OCI-LY7 (cell line): ENCODE data around the gene C16orf74. TPM values are rescaled to one million over a fixed set of nuclear protein-coding genes. Genes with fewer than 3 reads are reported as not detected.

Experiments used
- BruUV-seq: library from RNA; stranded (reverse); fragments of 400-500 nt; replicated peaks from 2 replicates; lab custom pipeline; 2021; lab: Mats Ljungman, UMichigan
- CTCF ChIA-PET: fragments of 300-600 bp; sonication (Branson Sonifier 250); formaldehyde crosslinking; loops from one replicate; lab custom pipeline; 2022; ENCODE audit warnings: antibody characterized with exemption; ENCODE audit not compliant: unreplicated experiment; lab: Charles Lee
- POLR2A ChIA-PET: fragments of 300-600 bp; sonication (Branson Sonifier 250); formaldehyde crosslinking; loops from one replicate; lab custom pipeline; 2022; ENCODE audit warnings: antibody characterized with exemption; lab: Charles Lee
- DNase-seq: peaks from one replicate; pipeline ENCODE4 v3.0.0-alpha.2; 2015; ENCODE audit warnings: low spot score
- H2AFZ ChIP-seq: fragments of 200-600 bp; sonication (generic), shearing (Covaris generic); 2 replicates; pipeline ENCODE4 v1.6.1; 2014; ENCODE audit warnings: mild to moderate bottlenecking, antibody characterized with exemption, low read length, moderate library complexity
- H3K27ac ChIP-seq: fragments of 200-600 bp; sonication (generic); 2 replicates; pipeline ENCODE4 v1.5.1; 2014; ENCODE audit warnings: mixed run types, low read depth, mild to moderate bottlenecking, moderate library complexity, low read length, inconsistent platforms; ENCODE audit not compliant: poor library complexity, severe bottlenecking
- H3K36me3 ChIP-seq: fragments of 200-600 bp; sonication (generic); 2 replicates; pipeline ENCODE4 v1.6.1; 2014; ENCODE audit warnings: mild to moderate bottlenecking, antibody characterized with exemption, low read length, moderate library complexity, mixed read lengths; ENCODE audit not compliant: insufficient read depth
- H3K4me1 ChIP-seq: fragments of 200-600 bp; sonication (generic); 2 replicates; pipeline ENCODE4 v1.5.1; 2014; ENCODE audit warnings: mild to moderate bottlenecking, low read length; ENCODE audit not compliant: insufficient read depth, poor library complexity, severe bottlenecking
- H3K4me2 ChIP-seq: fragments of 200-600 bp; sonication (generic); 2 replicates; pipeline ENCODE4 v1.6.1; 2014; ENCODE audit warnings: mild to moderate bottlenecking, low read length
- H3K4me3 ChIP-seq: fragments of 200-600 bp; sonication (generic); 2 replicates; pipeline ENCODE4 v1.5.1; 2014; ENCODE audit warnings: mild to moderate bottlenecking, low read depth, low read length; ENCODE audit not compliant: poor library complexity, severe bottlenecking
- H3K79me2 ChIP-seq: fragments of 200-600 bp; sonication (generic); 2 replicates; pipeline ENCODE4 v1.6.1; 2016; ENCODE audit warnings: low read depth, mild to moderate bottlenecking, low read length, moderate library complexity, mixed read lengths; ENCODE audit not compliant: insufficient read depth
- H3K9me2 ChIP-seq: fragments of 200-600 bp; sonication (generic); 2 replicates; pipeline ENCODE4 v1.6.1; 2016; ENCODE audit warnings: mild to moderate bottlenecking, low read length, mixed read lengths; ENCODE audit not compliant: insufficient read depth
- H3K9me3 ChIP-seq: fragments of 200-600 bp; sonication (generic); 2 replicates; pipeline ENCODE4 v1.6.1; 2014; ENCODE audit warnings: mild to moderate bottlenecking, mixed run types, low read length, mixed read lengths
- H4K20me1 ChIP-seq: fragments of 200-600 bp; sonication (generic); 2 replicates; pipeline ENCODE4 v1.6.1; 2014; ENCODE audit warnings: mild to moderate bottlenecking, antibody characterized with exemption, low read length, moderate library complexity, mixed read lengths; ENCODE audit not compliant: insufficient read depth
- CTCF ChIP-seq: fragments of 200-600 bp; sonication (generic); conservative IDR thresholded peaks from 2 replicates; pipeline ENCODE4 v1.5.1; 2014; ENCODE audit warnings: mild to moderate bottlenecking, antibody characterized with exemption, low read length, moderate library complexity, mixed read lengths
- EZH2phosphoT487 ChIP-seq: fragments of 200-600 bp; sonication (generic); IDR thresholded peaks from 2 replicates; pipeline ENCODE4 v1.6.1; 2018; ENCODE audit warnings: low read depth, borderline replicate concordance, mild to moderate bottlenecking, mixed run types, antibody characterized with exemption, low read length, moderate library complexity, mixed read lengths
- intact Hi-C: fragments of 100-400 bp; cut with micrococcal nuclease; formaldehyde crosslinking; loops from one replicate; pipeline ENCODE4 v1.10.0; 2022; ENCODE audit not compliant: unreplicated experiment
- total RNA-seq, 2 experiments: library from RNA; depleted of rRNA in 1 of 2; stranded (reverse); fragments of >200 nt in 1 of 2; shearing (Covaris generic) in 1 of 2; gene quantifications; 2 replicates each; pipeline ENCODE4 v1.2.3, GENCODE V29; 2014 to 2022

The C16orf74 gene
- total RNA-seq, 2 experiments from 2014 or later = 6.8 to 9.7 TPM

DNA sequence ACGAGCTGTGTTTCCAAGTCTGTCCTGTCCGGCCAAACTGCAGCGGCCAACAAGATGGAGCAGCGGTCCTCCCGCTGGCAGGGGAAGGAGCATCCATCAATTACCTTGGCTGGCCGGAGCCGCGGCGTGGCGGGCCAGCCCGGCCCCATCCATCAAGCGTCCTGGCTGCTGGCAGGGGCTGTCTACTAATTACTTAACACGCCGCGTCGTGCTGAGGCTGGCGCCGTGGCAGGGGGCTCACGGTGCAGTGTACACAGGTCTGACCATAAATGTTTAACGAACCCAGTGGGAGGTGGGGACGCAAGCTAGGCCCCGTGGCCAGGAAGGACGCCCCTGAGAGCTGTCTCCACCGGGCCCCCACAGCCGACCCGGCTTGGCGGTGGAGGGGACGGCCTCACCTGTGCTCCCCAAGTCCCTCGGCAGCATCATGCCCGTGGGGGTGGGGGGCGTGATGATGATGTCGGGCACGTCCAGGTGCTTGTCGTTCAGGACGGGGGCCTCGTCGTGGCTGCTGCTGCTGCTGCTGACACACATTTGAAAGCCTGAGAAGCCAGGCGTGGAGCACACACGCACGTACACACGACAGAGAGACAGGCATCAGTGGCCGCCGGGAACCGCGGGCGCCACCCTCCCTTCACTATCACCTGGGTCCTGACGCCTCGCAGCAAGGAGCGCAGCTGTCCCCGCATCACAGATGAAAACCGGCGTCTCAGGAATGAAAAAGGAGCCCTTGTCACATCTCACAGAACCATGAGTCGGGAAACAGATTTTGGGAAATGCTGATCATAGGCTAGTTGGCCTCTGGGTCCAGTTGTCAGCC lies 40.9 kb downstream of the C16orf74 start:
- CTCF ChIA-PET = no interaction called here
- POLR2A ChIA-PET = no interaction called here
- BruUV-seq = no TSS peak
- Histone ChIP-seq H3K79me2 (no peaks in the 10 kb centered on the region), H3K9me2 (no peaks in the 10 kb centered on the region), H3K4me2 (no peak overlapping the region), H2AFZ (no peak overlapping the region), H3K4me1 (no peaks in the 10 kb centered on the region), H3K36me3 (no peaks in the 10 kb centered on the region), H4K20me1 (no peaks in the 10 kb centered on the region), H3K4me3 (no peak overlapping the region), H3K9me3 (peaks cover 10% of the 10 kb centered on the region), H3K27ac (no peak overlapping the region)
- intact Hi-C loops = no loop called here
- TF ChIP-seq EZH2phosphoT487 (no peak), CTCF (no peak)
- no peak for DNase-seq

DNA sequence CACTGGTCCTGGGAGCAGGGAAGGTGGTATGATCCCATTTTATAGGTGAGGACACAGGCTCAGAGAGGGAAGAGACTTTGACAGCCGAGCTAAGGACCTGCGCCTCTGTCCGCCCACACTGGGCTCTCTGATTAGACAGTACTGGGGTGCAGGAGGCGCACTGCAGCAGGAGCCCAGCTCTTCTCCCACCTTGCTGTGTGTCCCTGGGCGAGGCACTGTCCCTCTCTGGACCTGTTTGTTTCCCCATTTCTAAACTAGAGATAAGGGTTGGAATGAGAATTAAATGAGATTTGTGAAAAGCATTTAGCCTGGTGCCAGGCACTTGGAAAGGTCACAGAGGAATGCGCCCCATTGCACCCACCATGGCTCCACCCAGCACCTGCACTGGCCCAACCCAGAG lies 42.6 kb downstream of the C16orf74 start:
- H3K9me2 ChIP-seq = no peaks in the 10 kb centered on the region
- H3K4me1 ChIP-seq = no peaks in the 10 kb centered on the region
- H3K79me2 ChIP-seq = no peaks in the 10 kb centered on the region
- POLR2A ChIA-PET = interaction anchor here (0.8 kb wide), 1 partner anchor 53 kb away, joined by 3 read pairs; no protein-coding TSS in a partner anchor
- peaks cover 10% of the 10 kb centered on the region for H3K9me3 ChIP-seq
- CTCF ChIA-PET = no interaction called here
- no peak overlapping the region for H3K27ac ChIP-seq
- DNase-seq = no peak
- no peak overlapping the region for H3K4me2 ChIP-seq
- intact Hi-C loops = no loop called here
- H2AFZ ChIP-seq = no peak overlapping the region
- H3K4me3 ChIP-seq = no peak overlapping the region
- H3K36me3 ChIP-seq = no peaks in the 10 kb centered on the region
- TF ChIP-seq EZH2phosphoT487 = no peak
- no peak for TF ChIP-seq CTCF
- BruUV-seq = no TSS peak
- no peaks in the 10 kb centered on the region for H4K20me1 ChIP-seq

DNA sequence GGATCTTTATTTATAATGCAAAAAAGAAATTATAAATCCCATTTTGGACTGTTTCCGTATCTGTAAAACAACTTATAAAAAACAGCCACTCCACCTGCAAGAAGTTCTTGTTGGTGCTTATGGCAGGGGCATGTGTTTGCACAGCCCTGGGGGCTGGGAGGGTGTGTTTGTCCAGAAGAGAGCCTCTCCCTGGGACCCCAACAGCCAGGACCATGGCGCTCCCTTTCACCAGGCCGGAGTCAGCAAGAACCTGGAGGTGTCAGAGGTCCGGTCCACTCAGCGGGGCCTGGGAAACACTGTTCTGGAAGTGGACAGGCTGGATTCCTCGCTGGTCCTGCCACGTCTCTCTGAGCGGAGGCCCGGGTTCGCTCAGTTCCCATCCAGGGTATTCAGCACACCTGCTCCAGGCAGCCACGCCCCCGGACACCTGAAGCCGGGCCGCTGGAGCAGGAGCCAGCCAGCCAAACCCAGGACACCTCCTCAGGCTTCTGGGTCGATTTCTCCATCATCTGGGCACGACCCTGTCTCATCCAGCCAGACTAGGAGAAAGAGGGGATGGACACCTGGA lies 43.3 kb downstream of the C16orf74 start:
- TF ChIP-seq EZH2phosphoT487 (no peak), CTCF (no peak)
- no peaks in the 10 kb centered on the region for H3K9me2 ChIP-seq
- peaks cover 10% of the 10 kb centered on the region for H3K9me3 ChIP-seq
- H4K20me1 ChIP-seq = no peaks in the 10 kb centered on the region
- no TSS peak for BruUV-seq
- CTCF ChIA-PET = no interaction called here
- no peak overlapping the region for H2AFZ ChIP-seq
- no peaks in the 10 kb centered on the region for H3K36me3 ChIP-seq
- H3K4me3 ChIP-seq = no peak overlapping the region
- H3K79me2 ChIP-seq = no peaks in the 10 kb centered on the region
- no peaks in the 10 kb centered on the region for H3K4me1 ChIP-seq
- no peak for DNase-seq
- no peak overlapping the region for H3K4me2 ChIP-seq
- H3K27ac ChIP-seq = no peak overlapping the region
- intact Hi-C loops = no loop called here
- POLR2A ChIA-PET = interaction anchor here (0.8 kb wide), 1 partner anchor 54 kb away, joined by 3 read pairs; no protein-coding TSS in a partner anchor
